CD4-positive, alpha-beta T cell treated with Interleukin-1 beta for 1 hour (primary cell): Measurements from ENCODE around the gene HMGN4.

Source experiments
- DNase-seq, 2 donors: peaks; one replicate each; pipeline ENCODE4 v3.0.0-alpha.2; 2020 to 2022

HMGN4 gene

GRCh38 chr6:26578741-26579140, 40.6 kb downstream of the HMGN4 start:
- DNase-seq = no peak

- DNase-seq = no peak
These were observed 43.2 kb downstream of the HMGN4 start for GRCh38 chr6:26581164-26581915.

- no peak for DNase-seq
These were observed 50.8 kb downstream of the HMGN4 start for GRCh38 chr6:26588965-26589364.

GRCh38 chr6:26592649-26593048, 54.5 kb downstream of the HMGN4 start:
- no peak for DNase-seq

GRCh38 chr6:26593278-26594130, 55.3 kb downstream of the HMGN4 start:
- DNase-seq = no peak

- DNase-seq = no peak
These were observed 55.9 kb downstream of the HMGN4 start for GRCh38 chr6:26594131-26594498.

- DNase-seq = peak in 1 of 2 donors; percentile 33
These were observed 56.8 kb downstream of the HMGN4 start for GRCh38 chr6:26594730-26595632.

- peak; percentile 82 to 85 for DNase-seq
These were observed 57.6 kb downstream of the HMGN4 start for GRCh38 chr6:26595669-26596269.
